Neural cell (in vitro differentiated cells): Measurements from ENCODE around the gene CRADD.

ENCODE experiments used
- CTCF ChIP-seq: fragments of 450-650 bp; IDR thresholded peaks from 2 replicates; pipeline ENCODE4 v1.5.1; 2014; ENCODE audit warnings: antibody characterized with exemption, mild to moderate bottlenecking, moderate library complexity; ENCODE audit not compliant: poor library complexity, severe bottlenecking
- EZH2 ChIP-seq: fragments of 200-600, 300-800 bp; shearing (Covaris generic), sonication (generic); IDR thresholded peaks from 2 replicates; pipeline ENCODE4 v1.6.1; 2014; ENCODE audit warnings: antibody characterized with exemption, low read length, borderline replicate concordance, mild to moderate bottlenecking; ENCODE audit not compliant: insufficient read depth, poor library complexity, severe bottlenecking
- MXI1 ChIP-seq: fragments of 450-650 bp; conservative IDR thresholded peaks from 2 replicates; pipeline ENCODE4 v1.6.1; 2014; ENCODE audit warnings: antibody characterized with exemption, mild to moderate bottlenecking; ENCODE audit not compliant: poor library complexity, severe bottlenecking
- POLR2AphosphoS5 ChIP-seq: IDR thresholded peaks from 2 replicates; pipeline ENCODE4 v1.6.1; 2012
- RAD21 ChIP-seq: fragments of 450-650 bp; conservative IDR thresholded peaks from 2 replicates; pipeline ENCODE4 v1.6.1; 2014; ENCODE audit warnings: antibody characterized with exemption, mild to moderate bottlenecking, moderate library complexity

GRCh38 chr12:93852173-93852591 is 175.0 kb downstream of the CRADD start:
- TF ChIP-seq EZH2 (no peak), CTCF (no peak), RAD21 (no peak), MXI1 (no peak), POLR2AphosphoS5 (peak; percentile 10)
